Measurements from ENCODE around the gene SGF29.
A peak's percentile ranks its signal among the peaks of the same experiment; 100 is the strongest.
"Not testable (repeated sequence)": the region's sequence is repeated elsewhere in the genome, so short reads cannot be mapped to it uniquely, and the experiment has no call there.

Gene SGF29

DNA sequence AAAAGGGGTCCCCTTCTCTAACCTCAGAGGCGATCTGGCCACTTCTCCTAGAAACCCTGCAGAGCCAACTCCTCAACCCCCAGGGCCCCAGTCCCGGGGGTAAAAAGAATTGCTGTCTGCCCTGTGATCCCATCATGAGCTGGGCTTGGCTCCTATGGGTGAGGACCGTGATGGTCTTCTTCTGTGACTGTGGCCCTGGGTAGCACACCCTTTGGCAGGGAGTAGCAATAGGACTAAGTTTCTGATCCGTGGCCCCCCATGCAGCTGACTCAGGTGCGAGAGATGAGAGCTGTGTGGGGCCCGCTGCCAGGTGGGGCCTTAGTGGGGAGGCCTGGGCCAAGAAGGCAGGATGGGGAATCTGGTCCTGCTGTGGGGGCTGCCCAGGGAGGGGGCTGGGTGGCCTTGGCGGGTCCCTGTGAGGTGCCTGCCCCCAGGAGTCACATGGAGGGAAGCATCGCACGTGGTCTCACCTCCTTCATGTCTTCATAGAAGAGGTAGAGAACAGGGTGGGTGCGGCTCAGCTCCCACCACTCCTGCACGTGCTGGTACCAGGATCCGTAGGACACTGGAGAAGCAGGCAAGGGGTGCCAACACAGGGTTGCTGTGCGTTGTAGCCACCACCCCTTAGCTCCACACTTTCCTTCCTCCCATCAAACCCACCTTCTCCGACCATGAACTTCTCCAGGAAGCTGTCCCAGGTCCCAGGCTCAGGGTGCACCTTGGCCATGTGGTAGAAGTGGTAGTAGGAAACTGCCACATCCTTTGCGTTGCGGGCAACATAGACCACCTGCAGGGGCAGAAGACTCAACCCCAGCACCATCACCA lies 52.8 kb downstream of the SGF29 start:
- H3K4me3 ChIP-seq (ENCODE audit: low read length) = no peak overlapping the region
- no peaks in the 10 kb centered on the region for H3K9me3 ChIP-seq (ENCODE audit: control insufficient read depth, insufficient read depth, low read length)
- H3K36me3 ChIP-seq (ENCODE audit: control insufficient read depth, insufficient read depth, low read length) = no peaks in the 10 kb centered on the region
- no peaks in the 10 kb centered on the region for H3K27me3 ChIP-seq (ENCODE audit: control insufficient read depth, insufficient read depth, low read length)
- WGBS (ENCODE audit: insufficient coverage, insufficient read length) = no CpG with 5 or more reads among the region's 16 CpGs
- H3K4me1 ChIP-seq (ENCODE audit: control insufficient read depth, insufficient read depth, low read length) = 0 out of 2 replicates have a peak, but pooled peaks cover 1% of the 10 kb centered on the region
- no peak for DNase-seq (ENCODE audit: low read depth, low spot score)
- no peak overlapping the region for H3K27ac ChIP-seq (ENCODE audit: low read length)

DNA sequence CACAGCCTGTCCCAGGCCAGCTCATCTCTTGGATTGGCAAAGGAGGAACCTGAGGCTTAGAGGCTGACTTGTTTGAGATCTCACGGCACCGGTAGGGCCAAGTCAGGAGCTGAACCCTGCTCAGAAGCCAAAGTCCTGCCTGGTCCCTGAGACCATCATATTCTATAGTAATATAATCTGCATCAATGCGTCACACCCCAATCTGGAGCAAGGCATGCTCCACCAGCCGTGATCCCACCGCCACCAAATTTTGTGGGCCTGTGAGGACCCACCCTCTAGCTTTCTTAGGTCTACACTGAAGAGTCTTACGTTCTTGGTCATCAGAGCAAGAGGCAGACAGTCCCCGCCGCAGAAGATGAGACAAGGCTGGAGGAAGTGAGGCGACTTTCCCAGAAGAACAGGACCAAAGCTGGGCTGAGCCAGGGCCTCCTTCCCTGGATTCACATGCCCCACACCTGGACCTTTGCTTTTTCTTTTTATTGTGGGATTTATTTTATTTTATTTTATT lies 53.5 kb downstream of the SGF29 start:
- DNase-seq (ENCODE audit: low read depth, low spot score) = no peak
- Histone ChIP-seq H3K27ac (ENCODE audit: low read length) (no peak overlapping the region), H3K9me3 (ENCODE audit: control insufficient read depth, insufficient read depth, low read length) (no peaks in the 10 kb centered on the region), H3K36me3 (ENCODE audit: control insufficient read depth, insufficient read depth, low read length) (no peaks in the 10 kb centered on the region), H3K4me1 (ENCODE audit: control insufficient read depth, insufficient read depth, low read length) (0 out of 2 replicates have a peak, but pooled peaks cover 1% of the 10 kb centered on the region), H3K4me3 (ENCODE audit: low read length) (no peak overlapping the region), H3K27me3 (ENCODE audit: control insufficient read depth, insufficient read depth, low read length) (no peaks in the 10 kb centered on the region)
- no CpG with 5 or more reads among the region's 9 CpGs for WGBS (ENCODE audit: insufficient coverage, insufficient read length)

DNA sequence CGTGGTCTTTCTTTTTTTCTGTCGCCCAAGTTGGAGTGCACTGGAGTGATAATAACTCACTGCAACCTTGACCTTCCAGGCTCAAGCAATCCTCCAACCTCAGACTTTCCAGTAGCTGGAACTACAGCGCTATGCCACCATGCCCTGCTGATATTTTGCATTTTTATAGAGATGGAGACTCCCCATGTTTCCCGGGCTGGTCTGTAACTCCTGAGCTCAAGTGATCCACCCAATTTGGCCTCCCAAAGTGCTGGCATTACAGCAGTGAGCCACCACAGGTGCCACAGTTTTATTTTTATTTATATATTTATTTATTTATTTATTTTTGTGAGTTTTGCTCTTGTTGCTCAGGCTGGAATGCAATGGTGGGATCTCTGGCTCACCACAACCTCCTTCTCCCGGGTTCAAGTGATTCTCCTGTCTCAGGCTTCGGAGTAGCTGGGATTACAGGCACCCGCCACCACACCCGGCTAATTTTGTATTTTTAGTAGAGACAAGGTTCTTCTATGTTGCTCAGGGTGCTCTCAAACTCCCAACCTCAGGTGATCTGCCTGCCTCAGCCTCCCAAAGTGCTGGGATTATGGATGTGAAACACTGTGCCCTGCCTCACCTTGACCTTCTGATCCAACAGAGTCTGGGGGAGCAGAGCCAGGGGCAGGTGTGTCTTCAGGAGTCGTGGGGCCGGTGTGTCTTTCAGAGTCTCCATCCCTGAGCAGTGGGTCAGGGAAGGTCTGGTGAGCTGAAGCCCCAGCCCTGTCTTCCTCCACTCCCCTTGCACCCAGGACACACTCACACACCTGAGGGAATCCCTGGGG lies 54.2 kb downstream of the SGF29 start:
- H3K9me3 ChIP-seq (ENCODE audit: control insufficient read depth, insufficient read depth, low read length); H3K4me1 ChIP-seq (ENCODE audit: control insufficient read depth, insufficient read depth, low read length); H3K27me3 ChIP-seq (ENCODE audit: control insufficient read depth, insufficient read depth, low read length); H3K36me3 ChIP-seq (ENCODE audit: control insufficient read depth, insufficient read depth, low read length); H3K27ac ChIP-seq (ENCODE audit: low read length); DNase-seq (ENCODE audit: low read depth, low spot score); H3K4me3 ChIP-seq (ENCODE audit: low read length): not testable (repeated sequence)
- no CpG with 5 or more reads among the region's 10 CpGs for WGBS (ENCODE audit: insufficient coverage, insufficient read length)

DNA sequence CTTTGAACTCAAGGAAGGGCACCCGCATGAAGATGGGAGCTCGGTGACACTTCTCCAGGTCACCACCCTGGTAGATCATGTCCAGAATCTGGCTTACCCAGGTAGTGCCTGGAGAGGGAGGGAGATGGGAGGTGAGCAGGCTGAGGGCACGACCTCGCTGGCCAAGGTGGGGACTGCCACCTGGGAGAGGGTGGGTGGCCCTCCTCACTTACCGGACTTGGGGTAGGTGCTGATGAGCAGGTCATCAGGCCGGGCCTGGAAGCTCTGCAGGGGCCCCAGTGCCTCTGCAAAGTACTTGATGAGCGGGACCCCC lies 54.7 kb downstream of the SGF29 start:
- WGBS (ENCODE audit: insufficient coverage, insufficient read length) = no CpG with 5 or more reads among the region's 7 CpGs
- H3K27ac ChIP-seq (ENCODE audit: low read length); H3K9me3 ChIP-seq (ENCODE audit: control insufficient read depth, insufficient read depth, low read length); H3K4me1 ChIP-seq (ENCODE audit: control insufficient read depth, insufficient read depth, low read length); DNase-seq (ENCODE audit: low read depth, low spot score); H3K27me3 ChIP-seq (ENCODE audit: control insufficient read depth, insufficient read depth, low read length); H3K36me3 ChIP-seq (ENCODE audit: control insufficient read depth, insufficient read depth, low read length); H3K4me3 ChIP-seq (ENCODE audit: low read length): not testable (repeated sequence)

DNA sequence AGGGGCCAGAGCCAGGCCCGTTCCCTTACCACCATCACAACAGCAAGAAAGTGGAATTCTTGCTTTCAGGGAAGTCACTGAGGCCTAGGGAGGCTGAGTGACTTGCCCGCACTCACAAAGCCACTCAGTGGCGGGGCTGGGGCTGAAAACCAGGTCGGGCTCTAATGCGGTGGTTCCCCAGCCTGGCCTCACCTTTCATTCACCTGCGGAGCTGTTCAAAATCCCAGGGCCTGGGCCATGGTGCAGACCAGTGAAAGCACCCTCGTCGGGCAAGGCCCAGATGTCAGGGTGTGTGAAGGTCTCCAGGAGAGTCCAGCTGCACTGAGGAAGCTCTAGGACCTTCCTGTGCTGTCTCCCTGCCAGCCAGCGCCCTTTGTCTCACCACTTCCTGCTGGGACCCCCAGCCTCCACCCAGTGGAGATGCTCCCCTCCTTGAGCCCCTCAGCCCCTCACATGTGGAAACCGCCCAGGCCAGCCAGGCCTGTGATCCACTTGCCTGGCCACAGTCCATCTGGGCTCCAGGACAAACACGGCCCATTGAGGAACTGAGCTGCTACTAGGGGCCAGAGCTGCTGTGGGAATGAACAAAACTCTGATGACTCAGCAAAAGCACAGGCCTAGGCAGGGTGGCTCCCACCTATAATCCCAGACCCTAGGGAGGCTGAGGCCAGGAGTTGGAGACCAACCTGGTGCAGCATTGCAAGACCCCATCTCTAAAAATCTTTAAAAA lies 55.3 kb downstream of the SGF29 start:
- no CpG with 5 or more reads among the region's 11 CpGs for WGBS (ENCODE audit: insufficient coverage, insufficient read length)
- H3K27ac ChIP-seq (ENCODE audit: low read length); H3K27me3 ChIP-seq (ENCODE audit: control insufficient read depth, insufficient read depth, low read length); H3K4me1 ChIP-seq (ENCODE audit: control insufficient read depth, insufficient read depth, low read length); DNase-seq (ENCODE audit: low read depth, low spot score); H3K36me3 ChIP-seq (ENCODE audit: control insufficient read depth, insufficient read depth, low read length); H3K4me3 ChIP-seq (ENCODE audit: low read length); H3K9me3 ChIP-seq (ENCODE audit: control insufficient read depth, insufficient read depth, low read length): not testable (repeated sequence)

DNA sequence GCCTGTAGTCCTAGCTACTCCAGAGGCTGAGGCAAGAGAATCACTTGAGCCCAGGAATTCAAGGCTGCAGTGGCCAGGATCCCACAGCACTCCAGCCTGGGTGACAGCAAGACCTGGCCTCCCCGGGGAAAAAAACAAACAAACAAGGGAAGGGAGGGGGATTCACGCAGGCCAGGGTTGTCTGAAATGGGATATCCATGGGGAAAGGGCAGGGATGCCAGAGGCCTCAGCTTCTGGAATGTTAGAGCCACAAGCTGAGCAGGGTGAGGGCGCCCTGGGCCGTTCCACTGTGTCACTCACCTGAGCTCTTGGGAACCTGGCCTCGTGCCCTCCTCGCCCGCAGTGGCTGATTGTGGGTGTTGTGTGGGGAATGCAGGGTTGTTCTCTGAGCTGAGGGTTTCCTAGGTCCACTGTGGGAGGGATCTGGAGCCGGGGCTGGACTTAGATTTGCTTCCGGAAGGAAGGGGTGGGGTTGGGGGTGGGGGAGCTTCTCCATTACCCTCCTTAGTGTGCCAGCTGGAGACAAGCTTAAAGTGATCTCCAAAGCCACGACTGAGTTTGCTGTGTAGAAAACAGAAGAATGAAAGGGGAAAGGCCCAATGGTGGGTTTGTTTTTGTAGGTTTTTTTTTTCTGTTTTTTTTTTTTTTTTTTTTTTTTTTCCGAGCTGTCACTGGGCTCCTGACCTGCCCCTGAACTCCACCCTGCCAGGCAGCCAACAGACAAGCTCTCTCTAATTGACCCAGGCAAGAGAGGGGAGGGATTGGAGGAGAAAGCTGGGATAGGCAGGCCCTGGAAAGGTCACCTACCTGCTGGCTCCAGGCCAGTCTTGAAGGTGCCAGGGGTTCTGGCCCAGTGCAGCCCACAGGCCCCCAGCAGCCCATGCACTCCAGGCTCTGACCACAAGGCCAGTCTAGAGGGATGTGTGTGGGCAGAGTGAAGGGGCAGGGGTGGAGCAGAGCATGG lies 56.2 kb downstream of the SGF29 start, which contains the start of gene SULT1A1:
Gene SULT1A1, minus strand, starts transcription at position 414 of the 964 bp plus-strand sequence. CDS start 1,189 bp downstream, outside the sequence.
- no peaks in the 10 kb centered on the region for H3K36me3 ChIP-seq (ENCODE audit: control insufficient read depth, insufficient read depth, low read length)
- no peaks in the 10 kb centered on the region for H3K27me3 ChIP-seq (ENCODE audit: control insufficient read depth, insufficient read depth, low read length)
- no peak within 1 kb of the TSS for H3K4me3 ChIP-seq (ENCODE audit: low read length)
- no peak for DNase-seq (ENCODE audit: low read depth, low spot score)
- no CpG with 5 or more reads among the region's 11 CpGs for WGBS (ENCODE audit: insufficient coverage, insufficient read length)
- H3K27ac ChIP-seq (ENCODE audit: low read length) = no peak within 1 kb of the TSS
- 0 out of 2 replicates have a peak, but pooled peaks cover 1% of the 10 kb centered on the region for H3K4me1 ChIP-seq (ENCODE audit: control insufficient read depth, insufficient read depth, low read length)
- no peaks in the 10 kb centered on the region for H3K9me3 ChIP-seq (ENCODE audit: control insufficient read depth, insufficient read depth, low read length)

DNA sequence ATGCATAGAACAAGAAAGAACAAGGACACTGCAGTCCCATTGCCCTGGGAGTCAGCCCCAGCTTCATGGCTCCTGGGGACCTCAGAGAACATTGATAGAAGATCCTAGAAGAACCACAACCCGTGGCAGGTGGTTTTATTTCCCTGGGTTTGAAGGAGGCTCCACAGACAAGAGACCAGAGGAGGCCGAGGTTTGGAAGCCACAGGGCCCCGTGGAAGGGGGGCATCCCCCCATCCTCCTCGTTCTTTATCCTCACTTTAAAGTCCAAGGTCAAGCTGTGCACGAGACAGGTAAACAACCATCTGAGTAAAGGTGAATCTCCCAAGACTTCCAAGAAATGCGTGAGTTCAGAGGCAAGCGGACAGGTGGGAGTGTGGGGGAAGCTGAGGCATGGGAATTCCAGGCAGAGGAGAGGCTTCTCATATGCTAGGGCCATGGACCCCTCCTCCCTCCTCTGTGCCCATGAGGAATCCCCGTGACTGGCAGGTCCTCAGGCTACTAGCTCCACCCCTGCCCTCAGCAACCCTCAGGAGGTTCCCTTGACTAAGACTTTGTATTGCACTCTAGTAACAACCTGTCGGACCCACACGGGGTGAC lies 57.0 kb downstream of the SGF29 start:
- Histone ChIP-seq H3K36me3 (ENCODE audit: control insufficient read depth, insufficient read depth, low read length) (no peaks in the 10 kb centered on the region), H3K27me3 (ENCODE audit: control insufficient read depth, insufficient read depth, low read length) (no peaks in the 10 kb centered on the region), H3K4me3 (ENCODE audit: low read length) (no peak overlapping the region), H3K4me1 (ENCODE audit: control insufficient read depth, insufficient read depth, low read length) (0 out of 2 replicates have a peak, but pooled peaks cover 1% of the 10 kb centered on the region), H3K9me3 (ENCODE audit: control insufficient read depth, insufficient read depth, low read length) (no peaks in the 10 kb centered on the region), H3K27ac (ENCODE audit: low read length) (no peak overlapping the region)
- DNase-seq (ENCODE audit: low read depth, low spot score) = no peak
- no CpG with 5 or more reads among the region's 10 CpGs for WGBS (ENCODE audit: insufficient coverage, insufficient read length)

DNA sequence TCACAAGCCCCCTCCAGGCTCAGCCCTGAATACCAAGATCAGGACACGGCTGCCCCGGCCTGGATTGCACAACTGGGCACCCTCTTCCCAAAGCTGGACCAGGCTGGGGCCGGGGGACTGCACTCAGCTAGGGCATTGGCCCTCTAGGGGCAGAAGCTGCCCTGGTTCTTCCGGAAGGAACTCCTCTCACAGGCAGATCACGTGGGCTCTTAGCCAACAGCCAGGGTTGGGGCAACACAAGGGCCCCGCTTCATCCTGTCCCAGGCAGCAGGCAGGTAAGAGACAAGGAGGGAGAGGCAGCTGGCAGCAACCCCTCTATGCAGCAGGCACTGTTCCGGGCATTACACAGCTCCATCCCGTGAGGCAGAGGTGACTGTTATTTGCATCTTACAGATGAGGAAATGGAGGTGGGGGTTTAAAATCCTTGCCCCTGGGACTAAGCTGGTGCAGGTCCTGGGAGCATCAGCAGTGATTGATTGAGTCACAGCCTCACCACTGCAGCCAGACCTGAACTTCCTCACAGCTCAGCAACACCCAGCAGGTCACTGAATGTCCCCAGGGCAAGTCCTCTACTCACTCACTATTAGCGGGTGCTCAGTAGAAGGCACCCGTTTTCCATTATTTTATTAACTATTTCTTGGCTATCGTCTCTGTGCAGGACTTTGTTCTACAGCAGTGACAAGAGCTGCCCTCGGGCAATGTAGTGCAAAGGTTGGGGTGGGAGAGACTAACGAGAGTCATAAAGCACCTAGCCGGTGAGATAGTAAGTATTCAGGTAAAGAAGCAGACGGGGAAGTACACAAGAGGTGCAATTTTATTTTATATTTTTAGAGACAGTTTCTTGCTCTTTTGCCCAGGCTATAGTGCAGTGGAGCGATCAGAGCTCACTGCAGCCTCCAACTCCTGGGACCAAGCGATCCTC lies 58.9 kb downstream of the SGF29 start:
- H3K36me3 ChIP-seq (ENCODE audit: control insufficient read depth, insufficient read depth, low read length); H3K4me1 ChIP-seq (ENCODE audit: control insufficient read depth, insufficient read depth, low read length); H3K27me3 ChIP-seq (ENCODE audit: control insufficient read depth, insufficient read depth, low read length); H3K27ac ChIP-seq (ENCODE audit: low read length); DNase-seq (ENCODE audit: low read depth, low spot score); H3K9me3 ChIP-seq (ENCODE audit: control insufficient read depth, insufficient read depth, low read length); H3K4me3 ChIP-seq (ENCODE audit: low read length): not testable (repeated sequence)
- WGBS (ENCODE audit: insufficient coverage, insufficient read length) = no CpG with 5 or more reads among the region's 17 CpGs

DNA sequence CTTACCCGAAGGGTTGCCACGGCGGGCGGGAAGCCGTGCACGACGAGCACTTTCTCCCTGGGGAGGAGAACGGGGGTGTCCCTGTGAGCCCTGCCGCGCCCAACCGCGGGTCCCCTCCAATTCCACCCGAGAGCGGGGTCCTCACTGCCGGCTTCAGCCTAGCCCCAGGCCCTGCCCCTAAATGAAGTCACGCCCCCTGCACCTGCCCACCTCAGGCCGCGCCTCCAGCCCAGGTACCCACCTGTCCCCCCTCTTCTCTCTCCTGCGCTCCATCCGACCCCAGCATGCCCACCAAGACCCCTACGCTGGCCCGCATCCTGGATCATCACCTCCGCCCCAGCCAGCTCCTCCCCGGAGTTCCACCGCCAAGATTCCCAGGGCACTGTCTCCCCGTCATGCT lies 60.2 kb downstream of the SGF29 start:
- H3K27ac ChIP-seq (ENCODE audit: low read length); H3K36me3 ChIP-seq (ENCODE audit: control insufficient read depth, insufficient read depth, low read length); H3K9me3 ChIP-seq (ENCODE audit: control insufficient read depth, insufficient read depth, low read length); H3K4me1 ChIP-seq (ENCODE audit: control insufficient read depth, insufficient read depth, low read length); DNase-seq (ENCODE audit: low read depth, low spot score); H3K27me3 ChIP-seq (ENCODE audit: control insufficient read depth, insufficient read depth, low read length): not testable (repeated sequence)
- peak overlapping the region; percentile 33; the same call in 1 of the 2 replicates for H3K4me3 ChIP-seq (ENCODE audit: low read length)
- WGBS (ENCODE audit: insufficient coverage, insufficient read length) = no CpG with 5 or more reads among the region's 26 CpGs

Data from iPS DF 6.9 (cell line).